Measurements from ENCODE around the gene KLHDC3. TPM values are rescaled to one million over a fixed set of nuclear protein-coding genes. Genes with fewer than 3 reads are reported as not detected.
"Not testable (repeated sequence)": the region's sequence is repeated elsewhere in the genome, so short reads cannot be mapped to it uniquely, and the experiment has no call there.

KLHDC3 gene
- total RNA-seq, 1 donor from 2014 or later = 104 TPM

GRCh38 chr6:42993445-42993844, 20.6 kb upstream of the KLHDC3 start:
- no peak overlapping the region for H3K27ac Mint-ChIP-seq
- H3K4me3 Mint-ChIP-seq = no peak overlapping the region
- H3K4me1 Mint-ChIP-seq (ENCODE audit: unreplicated experiment) = peaks cover 8% of the 10 kb centered on the region
- H3K36me3 Mint-ChIP-seq = peaks cover 8% of the 10 kb centered on the region
- no peaks in the 10 kb centered on the region for H3K9me3 Mint-ChIP-seq
- no peak for TF ChIP-seq CTCF (conservative IDR thresholded peaks at IDR 0.05)
- DNase-seq (ENCODE audit: extremely low spot score, unreplicated experiment) = no peak
- no peaks in the 10 kb centered on the region for H3K27me3 Mint-ChIP-seq

DNA sequence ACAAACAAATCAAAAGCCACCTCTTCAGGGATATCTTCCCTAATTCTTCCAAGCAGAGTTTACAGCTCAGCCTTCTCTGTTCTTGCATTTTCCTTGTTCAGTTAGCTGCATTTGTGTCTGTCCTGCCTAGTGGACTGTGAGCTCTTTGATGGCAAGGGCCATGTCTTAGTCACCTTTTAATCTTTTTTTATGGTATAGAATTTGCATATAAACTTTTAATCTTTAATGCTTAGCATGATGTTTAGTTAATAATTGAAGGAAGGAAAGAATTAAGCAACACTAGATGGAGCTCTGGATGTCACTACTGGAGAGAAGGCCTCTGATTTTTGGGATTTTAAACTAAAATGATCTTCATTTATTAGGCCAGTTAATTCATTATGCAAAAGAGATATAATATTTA, 17.5 kb upstream of the KLHDC3 start:
- Mint-ChIP-seq H3K9me3 (no peaks in the 10 kb centered on the region), H3K4me3 (no peak overlapping the region), H3K27ac (no peak overlapping the region), H3K27me3 (no peaks in the 10 kb centered on the region), H3K4me1 (ENCODE audit: unreplicated experiment) (peaks cover 3% of the 10 kb centered on the region), H3K36me3 (peaks cover 3% of the 10 kb centered on the region)
- DNase-seq (ENCODE audit: extremely low spot score, unreplicated experiment) = no peak
- no peak for TF ChIP-seq CTCF (conservative IDR thresholded peaks at IDR 0.05)

DNA sequence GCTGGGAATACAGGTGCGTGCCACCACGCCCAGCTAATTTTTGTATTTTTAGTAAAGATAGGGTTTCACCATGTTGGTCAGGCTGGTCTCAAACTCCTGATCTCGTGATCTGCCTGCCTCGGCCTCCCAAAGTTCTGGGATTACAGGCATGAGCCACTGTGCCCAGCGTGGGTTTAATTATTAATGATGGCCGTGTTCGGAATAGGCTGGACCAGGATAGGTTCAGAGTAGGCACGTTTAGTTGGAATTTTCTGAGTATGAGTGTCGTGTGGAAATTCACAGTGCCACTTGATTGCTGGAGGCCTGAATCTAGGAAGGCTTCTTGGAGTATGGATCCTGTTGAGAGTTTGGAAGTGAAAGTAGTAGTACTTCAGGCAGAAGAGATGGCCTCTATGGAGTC, 15.8 kb upstream of the KLHDC3 start:
- H3K27ac Mint-ChIP-seq; H3K27me3 Mint-ChIP-seq; DNase-seq (ENCODE audit: extremely low spot score, unreplicated experiment); H3K36me3 Mint-ChIP-seq; H3K9me3 Mint-ChIP-seq; H3K4me3 Mint-ChIP-seq; H3K4me1 Mint-ChIP-seq (ENCODE audit: unreplicated experiment): not testable (repeated sequence)

DNA sequence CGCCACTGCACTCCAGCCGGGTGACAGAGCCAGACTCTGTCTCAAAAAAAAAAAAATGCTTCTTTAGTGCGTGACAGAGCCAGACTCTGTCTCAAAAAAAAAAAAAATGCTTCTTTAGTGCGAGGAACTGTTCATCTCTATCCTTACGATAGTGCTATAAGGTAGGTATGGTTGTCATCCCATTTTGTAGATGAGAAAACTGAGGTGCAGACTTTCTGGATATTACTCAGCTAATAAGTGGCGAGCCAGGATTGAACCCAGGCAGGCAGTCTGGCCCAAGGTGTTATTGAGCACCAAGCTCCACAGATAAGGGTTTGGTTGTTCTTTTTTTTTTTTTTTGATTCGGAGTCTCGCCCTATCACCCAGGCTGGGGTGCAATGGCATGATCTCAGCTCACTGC, 12.2 kb upstream of the KLHDC3 start:
- Mint-ChIP-seq H3K27ac (no peak overlapping the region), H3K9me3 (no peaks in the 10 kb centered on the region), H3K27me3 (no peaks in the 10 kb centered on the region), H3K4me1 (ENCODE audit: unreplicated experiment) (no peaks in the 10 kb centered on the region), H3K36me3 (peaks cover 5% of the 10 kb centered on the region), H3K4me3 (no peak overlapping the region)
- DNase-seq (ENCODE audit: extremely low spot score, unreplicated experiment) = no peak
- TF ChIP-seq CTCF (conservative IDR thresholded peaks at IDR 0.05) = no peak

- no peaks in the 10 kb centered on the region for H3K4me1 Mint-ChIP-seq (ENCODE audit: unreplicated experiment)
- no peak for DNase-seq (ENCODE audit: extremely low spot score, unreplicated experiment)
- TF ChIP-seq CTCF (conservative IDR thresholded peaks at IDR 0.05) = no peak
- no peak overlapping the region for H3K27ac Mint-ChIP-seq
- no peaks in the 10 kb centered on the region for H3K27me3 Mint-ChIP-seq
- H3K36me3 Mint-ChIP-seq = peaks cover 10% of the 10 kb centered on the region
- no peaks in the 10 kb centered on the region for H3K9me3 Mint-ChIP-seq
- no peak overlapping the region for H3K4me3 Mint-ChIP-seq
Measured at GRCh38 chr6:43005844-43006243, 8.2 kb upstream of the KLHDC3 start.

- Mint-ChIP-seq H3K4me3 (no peak overlapping the region), H3K27ac (no peak overlapping the region), H3K36me3 (peaks cover 10% of the 10 kb centered on the region), H3K27me3 (no peaks in the 10 kb centered on the region), H3K9me3 (no peaks in the 10 kb centered on the region), H3K4me1 (ENCODE audit: unreplicated experiment) (no peaks in the 10 kb centered on the region)
- no peak for DNase-seq (ENCODE audit: extremely low spot score, unreplicated experiment)
- TF ChIP-seq CTCF (conservative IDR thresholded peaks at IDR 0.05) = no peak
Measured at GRCh38 chr6:43006251-43006650, 7.8 kb upstream of the KLHDC3 start.
